GM15510 (cell line): ENCODE measurements around the gene ESPNL.
A peak's percentile ranks its signal among the peaks of the same experiment; 100 is the strongest.

ENCODE experiments used
- POLR2A ChIP-seq: IDR thresholded peaks from 3 replicates; pipeline ENCODE4 v1.6.1; 2011; ENCODE audit warnings: borderline replicate concordance; ENCODE audit not compliant: insufficient read length; ENCODE audit errors: extremely low read depth

ESPNL gene

GRCh38 chr2:238102865-238103264 lies 2.7 kb downstream of the ESPNL start:
- TF ChIP-seq POLR2A: no peak

DNA sequence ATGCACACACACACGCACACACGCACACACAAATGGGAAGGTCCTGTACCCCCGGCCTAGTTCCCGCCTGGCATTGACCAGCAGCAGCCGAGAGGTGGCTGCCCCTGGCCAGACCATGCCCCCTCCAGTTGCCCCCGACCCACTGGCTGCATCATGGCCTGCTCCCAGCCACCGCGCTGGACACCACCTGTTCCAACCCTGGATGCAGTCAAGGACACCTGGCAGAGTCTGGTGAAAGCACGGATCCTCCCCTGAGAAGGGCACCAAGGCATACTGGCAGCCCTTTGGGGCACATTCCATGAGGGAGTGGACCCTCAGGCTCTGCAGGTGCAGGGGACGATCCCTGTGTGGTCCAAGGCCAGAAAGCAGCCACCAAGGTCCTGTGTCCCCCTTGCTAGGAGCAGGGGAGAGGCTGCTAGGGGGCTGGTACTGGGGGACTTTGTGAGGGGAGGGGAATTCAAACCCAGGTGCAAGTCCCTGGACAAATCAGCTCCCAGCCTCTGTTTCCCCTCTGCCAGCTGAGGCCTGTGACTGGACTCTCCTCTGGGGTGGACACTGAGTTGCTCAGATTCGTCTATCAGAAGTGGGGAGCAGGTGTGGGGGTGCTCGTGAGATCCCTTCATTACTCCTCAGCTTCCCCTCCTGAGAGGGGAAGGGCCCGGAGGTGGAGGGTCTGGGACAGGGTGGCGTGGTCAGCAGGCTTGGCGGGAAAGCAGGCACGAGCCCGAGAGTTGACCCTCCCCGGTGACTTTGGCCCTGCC lies 3.5 kb downstream of the ESPNL start:
- TF ChIP-seq POLR2A: no peak

DNA sequence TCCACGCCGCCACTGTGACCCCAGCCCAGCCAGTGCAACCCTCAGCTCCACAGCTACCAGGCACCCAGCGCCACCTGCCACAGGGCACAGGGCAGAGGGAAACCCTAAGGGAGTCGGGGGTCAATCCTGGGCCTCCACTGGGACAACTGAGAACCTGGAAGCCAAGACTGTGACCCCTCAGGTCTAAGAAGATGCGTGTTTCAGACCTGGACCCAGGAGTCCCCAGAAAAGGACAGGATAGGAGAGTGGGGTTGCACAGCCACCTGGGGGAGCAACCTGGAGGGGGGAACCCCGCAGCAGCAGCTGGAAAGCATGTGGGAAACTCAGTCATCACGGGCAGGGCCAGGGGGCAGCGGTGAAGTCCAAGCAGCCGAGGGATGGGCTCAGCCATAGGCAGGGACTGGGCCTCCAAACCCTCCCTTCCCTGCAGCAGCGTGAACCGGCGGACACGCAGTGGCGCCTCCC lies 4.1 kb downstream of the ESPNL start:
- no peak for TF ChIP-seq POLR2A

DNA sequence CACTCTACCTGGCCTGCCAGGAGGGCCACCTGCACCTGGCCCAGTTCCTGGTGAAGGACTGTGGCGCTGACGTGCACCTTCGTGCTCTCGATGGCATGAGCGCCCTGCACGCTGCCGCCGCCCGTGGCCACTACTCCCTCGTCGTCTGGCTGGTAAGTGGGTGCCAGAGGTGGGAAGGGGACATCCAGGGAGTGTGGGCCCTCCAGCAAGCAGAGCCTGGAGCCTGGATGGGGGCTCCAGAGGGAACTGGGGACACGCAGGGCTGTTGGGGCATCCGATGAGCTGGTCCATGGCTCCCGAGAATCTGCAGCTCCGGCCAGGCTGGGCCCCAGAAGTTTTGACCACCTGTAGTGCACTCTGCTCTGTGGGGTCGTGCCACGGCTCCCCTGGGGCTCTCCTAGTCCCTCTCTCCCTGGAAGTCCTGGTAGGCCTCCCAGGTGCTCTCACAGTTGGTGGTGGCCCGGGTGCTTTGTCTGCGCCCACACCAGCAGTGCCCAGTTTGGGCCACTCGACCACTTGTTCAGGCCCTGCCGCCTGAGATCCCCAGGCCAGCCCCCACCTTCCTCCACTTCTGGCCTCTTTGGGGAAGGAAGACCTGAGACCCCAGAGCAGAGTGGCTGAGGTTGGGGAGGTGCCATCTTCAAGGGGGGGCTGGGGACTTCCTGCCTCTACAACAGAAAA lies 4.7 kb downstream of the ESPNL start:
- TF ChIP-seq POLR2A: no peak

DNA sequence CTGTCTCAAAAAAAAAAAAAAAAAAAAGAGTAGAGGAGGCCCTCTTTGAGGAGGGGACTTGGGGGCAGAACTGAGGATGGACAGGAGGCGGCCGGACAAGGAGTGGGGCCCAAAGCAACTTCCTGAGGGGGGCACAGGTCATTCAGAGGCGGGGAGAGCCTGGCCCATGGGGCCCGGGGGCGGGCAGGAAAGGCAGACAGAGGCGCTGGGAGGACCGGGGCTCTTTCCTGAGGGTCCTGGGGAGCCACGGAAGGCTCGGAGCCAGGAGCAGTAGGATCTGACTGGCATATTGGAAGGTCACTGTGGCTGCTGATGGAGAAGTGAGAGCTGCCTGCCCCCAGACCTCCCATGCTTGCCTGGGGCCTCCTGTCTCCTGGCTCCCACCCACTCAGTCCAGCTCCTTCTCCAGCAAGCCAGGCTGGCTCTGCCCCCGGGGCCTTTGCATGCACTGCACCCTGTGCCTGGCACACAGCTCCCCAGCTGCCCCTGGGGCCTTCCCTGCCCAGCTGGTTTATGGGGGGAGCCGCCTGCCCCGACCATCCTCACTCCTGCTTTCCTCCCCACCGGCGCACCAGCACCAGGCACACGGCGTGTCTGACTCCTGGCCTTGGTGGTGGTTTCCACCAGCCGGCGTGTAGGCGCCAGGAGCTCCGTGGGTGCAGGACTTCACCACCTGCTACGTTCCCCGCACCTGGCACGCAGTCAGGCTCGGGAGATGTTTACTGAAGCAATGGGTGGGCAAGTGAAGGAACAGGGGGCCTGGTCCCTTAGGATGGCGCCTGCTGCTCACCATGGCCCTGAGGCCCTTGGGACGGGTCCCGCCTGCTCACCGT lies 5.6 kb downstream of the ESPNL start:
- TF ChIP-seq POLR2A: no peak

DNA sequence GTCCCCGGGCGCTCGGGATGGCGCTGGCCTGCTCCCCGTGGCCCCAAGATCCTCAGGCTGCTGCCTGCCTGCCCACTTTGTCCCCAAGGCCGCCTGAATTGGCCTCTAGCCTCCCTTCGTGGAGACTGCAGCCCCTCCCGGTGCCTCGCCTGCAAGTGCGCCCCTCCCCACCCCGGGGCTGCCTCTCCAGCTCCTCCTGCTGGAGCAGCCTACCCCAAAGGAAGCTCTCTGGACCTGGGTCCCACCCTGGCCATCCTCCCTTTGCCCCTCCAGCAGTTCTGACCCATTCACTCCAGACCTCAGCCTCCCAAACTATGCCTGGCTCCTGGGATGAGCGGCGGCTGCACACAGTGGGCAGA lies 6.2 kb downstream of the ESPNL start:
- TF ChIP-seq POLR2A: no peak

DNA sequence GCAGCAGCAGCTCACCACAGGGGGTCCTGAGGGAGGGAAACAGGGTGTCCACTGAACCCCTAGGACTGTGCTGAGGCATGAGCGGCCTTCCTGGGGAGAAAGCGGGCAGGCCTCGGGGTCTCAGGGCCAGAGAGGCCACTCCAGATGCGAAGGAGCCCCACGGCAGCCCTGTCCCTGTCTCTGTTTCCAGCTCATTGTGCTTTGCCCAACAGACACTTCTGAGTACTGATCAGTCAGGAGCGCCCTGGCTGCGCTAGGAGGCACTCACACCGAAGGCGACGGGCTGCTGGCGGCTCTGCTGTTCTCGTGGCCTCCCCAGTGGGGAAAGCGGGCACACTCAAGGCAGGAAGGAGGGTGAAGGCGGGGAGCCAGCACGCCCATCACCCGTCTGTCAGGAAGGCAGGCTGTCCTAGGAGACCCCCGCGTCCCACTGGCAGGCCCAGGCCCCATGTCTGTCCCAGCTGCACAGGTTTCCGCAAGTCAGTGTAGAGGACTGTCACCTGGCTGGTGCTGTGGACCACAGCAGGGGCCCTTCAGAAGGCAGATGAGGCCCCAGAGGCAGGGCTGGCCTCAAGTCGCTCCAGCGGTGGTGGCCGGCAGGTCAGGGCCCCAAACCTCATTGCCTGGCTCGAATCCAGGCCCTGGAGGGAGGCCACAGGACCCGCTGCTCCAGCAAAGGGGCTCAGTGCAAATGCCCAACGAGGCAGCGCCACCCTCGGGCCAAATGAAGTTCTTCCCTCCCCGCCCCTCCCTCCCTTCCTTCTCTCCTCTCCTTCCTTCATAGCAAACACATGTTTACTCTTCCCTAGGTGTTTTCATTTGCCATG lies 6.8 kb downstream of the ESPNL start:
- TF ChIP-seq POLR2A: no peak

GRCh38 chr2:238107525-238108422 lies 7.6 kb downstream of the ESPNL start:
- TF ChIP-seq POLR2A: peak; percentile 34

DNA sequence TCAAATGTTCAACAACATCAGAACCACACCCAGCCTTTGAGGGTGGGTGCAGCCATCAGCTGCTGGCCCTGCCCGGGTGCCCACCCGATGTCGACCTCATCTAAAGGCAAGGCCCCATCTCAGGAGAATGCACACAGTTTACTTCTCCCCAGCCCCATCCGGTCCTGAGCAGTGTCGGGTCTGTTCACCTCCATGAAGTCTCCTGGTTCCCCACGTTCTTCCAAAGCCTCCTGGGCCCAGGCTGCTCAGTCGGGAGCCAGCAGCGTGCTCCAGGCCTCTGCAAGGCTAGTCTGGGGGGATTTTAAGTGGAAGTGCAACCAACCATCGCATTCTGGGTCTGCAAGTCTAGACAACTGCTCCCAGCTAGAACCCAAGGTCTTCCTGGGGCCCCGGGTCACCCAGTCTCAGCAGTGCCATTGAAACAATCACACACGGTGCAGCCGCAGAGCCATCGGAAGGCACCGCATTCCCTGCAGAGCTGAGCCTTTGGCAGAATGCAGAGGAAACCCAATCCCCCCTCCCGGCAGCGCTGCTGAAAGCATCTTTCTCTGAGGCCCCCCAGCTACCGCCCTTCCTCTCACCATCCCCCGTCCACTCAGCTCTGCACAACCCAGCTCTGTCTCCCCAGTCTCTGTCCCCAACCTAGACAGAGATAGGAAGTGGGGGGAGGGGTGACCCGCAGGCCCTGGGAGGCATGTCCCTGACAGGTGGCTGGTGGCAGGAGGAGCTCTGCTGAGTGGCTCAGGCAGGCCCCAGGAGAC lies 8.5 kb downstream of the ESPNL start:
- TF ChIP-seq POLR2A: no peak

GRCh38 chr2:238113611-238114010 lies 13.5 kb downstream of the ESPNL start:
- no peak for TF ChIP-seq POLR2A

DNA sequence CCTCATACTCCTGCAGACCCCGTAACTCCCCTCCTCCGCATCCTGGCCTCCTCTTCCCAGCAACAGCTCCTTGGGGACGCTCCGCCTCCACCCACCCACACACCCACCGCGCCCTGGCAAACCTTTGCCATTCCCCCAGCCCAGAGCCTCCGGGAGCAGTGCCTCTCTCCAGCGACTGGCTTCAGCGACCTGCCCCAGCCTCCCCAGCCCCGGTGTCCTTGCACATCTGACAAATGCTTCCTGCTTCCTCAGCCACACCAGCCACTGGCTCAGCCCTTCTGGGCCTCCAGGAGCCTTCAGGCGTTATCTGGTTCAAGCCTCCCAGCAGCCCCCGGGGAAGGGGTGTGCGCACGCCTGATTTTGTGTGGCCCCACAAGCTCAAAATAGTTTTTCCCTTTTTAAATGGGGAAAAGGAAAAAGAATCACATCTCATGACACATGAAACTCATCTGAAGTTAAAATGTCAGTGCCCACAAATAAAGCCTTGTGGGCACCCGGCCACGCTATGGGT lies 14.2 kb downstream of the ESPNL start:
- TF ChIP-seq POLR2A: no peak

- no peak for TF ChIP-seq POLR2A
Measured at GRCh38 chr2:238114851-238115660, 14.9 kb downstream of the ESPNL start.
